Loucy (cell line): Measurements from ENCODE around the gene ZNF716.

Source experiments
- EZH2phosphoT487 ChIP-seq: fragments of 200-600 bp; IDR thresholded peaks from 2 replicates; pipeline ENCODE4 v1.6.1; 2018; ENCODE audit warnings: antibody characterized with exemption, mild to moderate bottlenecking, moderate library complexity, borderline replicate concordance
- TF ChIP-seq, protein P1 (sequence below): fragments of 200-600 bp; sonication (generic); conservative IDR thresholded peaks from 2 replicates; pipeline ENCODE4 v1.5.1; 2014; ENCODE audit warnings: mild to moderate bottlenecking, antibody characterized with exemption, low read length

- TF ChIP-seq, protein P1, sequence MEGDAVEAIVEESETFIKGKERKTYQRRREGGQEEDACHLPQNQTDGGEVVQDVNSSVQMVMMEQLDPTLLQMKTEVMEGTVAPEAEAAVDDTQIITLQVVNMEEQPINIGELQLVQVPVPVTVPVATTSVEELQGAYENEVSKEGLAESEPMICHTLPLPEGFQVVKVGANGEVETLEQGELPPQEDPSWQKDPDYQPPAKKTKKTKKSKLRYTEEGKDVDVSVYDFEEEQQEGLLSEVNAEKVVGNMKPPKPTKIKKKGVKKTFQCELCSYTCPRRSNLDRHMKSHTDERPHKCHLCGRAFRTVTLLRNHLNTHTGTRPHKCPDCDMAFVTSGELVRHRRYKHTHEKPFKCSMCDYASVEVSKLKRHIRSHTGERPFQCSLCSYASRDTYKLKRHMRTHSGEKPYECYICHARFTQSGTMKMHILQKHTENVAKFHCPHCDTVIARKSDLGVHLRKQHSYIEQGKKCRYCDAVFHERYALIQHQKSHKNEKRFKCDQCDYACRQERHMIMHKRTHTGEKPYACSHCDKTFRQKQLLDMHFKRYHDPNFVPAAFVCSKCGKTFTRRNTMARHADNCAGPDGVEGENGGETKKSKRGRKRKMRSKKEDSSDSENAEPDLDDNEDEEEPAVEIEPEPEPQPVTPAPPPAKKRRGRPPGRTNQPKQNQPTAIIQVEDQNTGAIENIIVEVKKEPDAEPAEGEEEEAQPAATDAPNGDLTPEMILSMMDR: no peak
- TF ChIP-seq EZH2phosphoT487: no peak
These were observed 6.4 kb upstream of the ZNF716 start for GRCh38 chr7:57443567-57443966.
